Stimulated activated CD4-positive, alpha-beta T cell treated with anti-CD3 and anti-CD28 coated beads, Interleukin-15, amount 100 ng/mL, for 24 hours (primary cell): ENCODE data around the gene HS3ST4.
"Not testable (repeated sequence)": the region's sequence is repeated elsewhere in the genome, so short reads cannot be mapped to it uniquely, and the experiment has no call there.

Source experiments
- DNase-seq: peaks from one replicate; pipeline ENCODE4 v3.0.0-alpha.2; 2020

Gene HS3ST4

GRCh38 chr16:26015776-26016175 lies 324.0 kb downstream of the HS3ST4 start:
- DNase-seq = no peak

- no peak for DNase-seq
These were observed 325.2 kb downstream of the HS3ST4 start for GRCh38 chr16:26016989-26017388.

- DNase-seq = no peak
These were observed 327.9 kb downstream of the HS3ST4 start for GRCh38 chr16:26019381-26020242.

- no peak for DNase-seq
These were observed 335.1 kb downstream of the HS3ST4 start for GRCh38 chr16:26026709-26027450.

- no peak for DNase-seq
These were observed 339.5 kb downstream of the HS3ST4 start for GRCh38 chr16:26031286-26031685.

GRCh38 chr16:26032661-26033060 lies 340.9 kb downstream of the HS3ST4 start:
- DNase-seq = not testable (repeated sequence)

- DNase-seq = no peak
These were observed 350.4 kb downstream of the HS3ST4 start for GRCh38 chr16:26041952-26042668.

GRCh38 chr16:26050472-26050871 lies 358.7 kb downstream of the HS3ST4 start:
- no peak for DNase-seq

GRCh38 chr16:26051063-26051462 lies 359.3 kb downstream of the HS3ST4 start:
- no peak for DNase-seq

GRCh38 chr16:26053889-26054288 lies 362.1 kb downstream of the HS3ST4 start:
- no peak for DNase-seq

GRCh38 chr16:26058326-26058725 lies 366.6 kb downstream of the HS3ST4 start:
- DNase-seq = no peak

- DNase-seq = no peak
These were observed 378.7 kb downstream of the HS3ST4 start for GRCh38 chr16:26070302-26071100.

GRCh38 chr16:26071101-26071866 lies 379.5 kb downstream of the HS3ST4 start:
- DNase-seq = no peak

GRCh38 chr16:26078716-26079355 lies 387.1 kb downstream of the HS3ST4 start:
- DNase-seq = no peak

- no peak for DNase-seq
These were observed 395.3 kb downstream of the HS3ST4 start for GRCh38 chr16:26087091-26087490.

GRCh38 chr16:26091511-26091910 lies 399.8 kb downstream of the HS3ST4 start:
- DNase-seq = no peak

GRCh38 chr16:26098206-26098605 lies 406.4 kb downstream of the HS3ST4 start:
- DNase-seq = not testable (repeated sequence)

GRCh38 chr16:26102369-26102768 lies 410.6 kb downstream of the HS3ST4 start:
- DNase-seq = no peak

- DNase-seq = no peak
These were observed 417.2 kb downstream of the HS3ST4 start for GRCh38 chr16:26108836-26109505.

- DNase-seq = no peak
These were observed 420.1 kb downstream of the HS3ST4 start for GRCh38 chr16:26111900-26112299.

- no peak for DNase-seq
These were observed 426.8 kb downstream of the HS3ST4 start for GRCh38 chr16:26118575-26118974.
